Measurements from ENCODE around the gene FAAH.

DNA sequence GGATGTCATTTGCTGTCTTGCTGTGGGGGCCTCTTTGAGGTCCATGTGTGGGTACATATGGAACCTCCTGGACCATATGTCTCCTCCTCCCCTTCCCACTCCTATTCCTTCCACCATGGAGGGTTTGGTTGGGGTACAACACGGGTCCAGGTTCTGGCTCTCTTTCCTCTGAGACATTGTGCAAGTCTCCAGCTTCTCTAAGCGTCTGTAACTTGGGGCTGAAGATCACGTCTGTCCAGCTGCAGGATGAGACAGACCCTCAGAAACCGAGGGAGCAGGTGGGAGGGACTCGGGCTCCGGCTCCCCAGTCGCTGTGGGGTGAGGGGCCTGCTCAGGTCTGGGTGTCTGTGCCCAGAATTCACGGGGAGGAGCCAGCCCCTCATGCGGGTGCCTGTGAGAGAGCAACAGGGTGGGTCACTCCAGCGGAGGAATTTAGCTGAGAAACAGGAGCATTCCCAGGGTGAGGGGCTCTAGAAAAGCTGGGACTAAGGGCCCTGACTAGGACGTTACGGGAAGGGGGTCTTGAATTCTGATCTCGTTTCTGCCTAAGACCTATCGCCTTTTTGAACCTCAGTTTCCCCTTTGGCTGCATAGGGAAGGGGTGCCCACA, 53.5 kb downstream of the FAAH start:
- TF ChIP-seq, protein P1, sequence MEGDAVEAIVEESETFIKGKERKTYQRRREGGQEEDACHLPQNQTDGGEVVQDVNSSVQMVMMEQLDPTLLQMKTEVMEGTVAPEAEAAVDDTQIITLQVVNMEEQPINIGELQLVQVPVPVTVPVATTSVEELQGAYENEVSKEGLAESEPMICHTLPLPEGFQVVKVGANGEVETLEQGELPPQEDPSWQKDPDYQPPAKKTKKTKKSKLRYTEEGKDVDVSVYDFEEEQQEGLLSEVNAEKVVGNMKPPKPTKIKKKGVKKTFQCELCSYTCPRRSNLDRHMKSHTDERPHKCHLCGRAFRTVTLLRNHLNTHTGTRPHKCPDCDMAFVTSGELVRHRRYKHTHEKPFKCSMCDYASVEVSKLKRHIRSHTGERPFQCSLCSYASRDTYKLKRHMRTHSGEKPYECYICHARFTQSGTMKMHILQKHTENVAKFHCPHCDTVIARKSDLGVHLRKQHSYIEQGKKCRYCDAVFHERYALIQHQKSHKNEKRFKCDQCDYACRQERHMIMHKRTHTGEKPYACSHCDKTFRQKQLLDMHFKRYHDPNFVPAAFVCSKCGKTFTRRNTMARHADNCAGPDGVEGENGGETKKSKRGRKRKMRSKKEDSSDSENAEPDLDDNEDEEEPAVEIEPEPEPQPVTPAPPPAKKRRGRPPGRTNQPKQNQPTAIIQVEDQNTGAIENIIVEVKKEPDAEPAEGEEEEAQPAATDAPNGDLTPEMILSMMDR (conservative IDR thresholded peaks at IDR 0.05 in 1 of 2, IDR thresholded peaks at IDR 0.05 in 1 of 2; ENCODE audit: low read depth in 1 of 2, low read length in 2 of 2): no peak
- TF ChIP-seq EZH2 (IDR thresholded peaks at IDR 0.05; ENCODE audit: low read length, missing control alignments): no peak
